Liver (tissue), 3 donors: ENCODE measurements around the gene HMGB4.

Experiments used
- EGR1 ChIP-seq, 2 donors: IDR thresholded peaks; 2 replicates each; pipeline ENCODE4 v1.6.1; 2016 to 2018; ENCODE audit warnings: antibody characterized with exemption in 2 of 2, low read depth in 2 of 2
- FOXA2 ChIP-seq: IDR thresholded peaks from 2 replicates; pipeline ENCODE4 v1.6.1; 2016; ENCODE audit warnings: antibody characterized with exemption
- GABPA ChIP-seq, 2 donors: IDR thresholded peaks in 1 of 2; conservative IDR thresholded peaks in 1 of 2; 2 replicates each; pipeline ENCODE4 v1.6.1; 2016; ENCODE audit warnings: antibody characterized with exemption in 2 of 2, mild to moderate bottlenecking in 1 of 2, moderate library complexity in 1 of 2
- JUND ChIP-seq, 2 donors: IDR thresholded peaks; 2 replicates each; pipeline ENCODE4 v1.6.1; 2016; ENCODE audit warnings: antibody characterized with exemption in 2 of 2
- NR2F2 ChIP-seq: IDR thresholded peaks from 2 replicates; pipeline ENCODE4 v1.6.1; 2016; ENCODE audit warnings: antibody characterized with exemption
- RAD21 ChIP-seq, 2 donors: IDR thresholded peaks; 2 replicates each; pipeline ENCODE4 v1.6.1; 2016; ENCODE audit warnings: antibody characterized with exemption in 2 of 2, mild to moderate bottlenecking in 2 of 2
- REST ChIP-seq: IDR thresholded peaks from 2 replicates; pipeline ENCODE4 v1.6.1; 2016; ENCODE audit warnings: antibody characterized with exemption, mild to moderate bottlenecking
- RXRA ChIP-seq, 2 donors: IDR thresholded peaks; 2 replicates each; pipeline ENCODE4 v1.6.1; 2017 to 2018; ENCODE audit warnings: antibody characterized with exemption in 2 of 2, mild to moderate bottlenecking in 1 of 2
- SP1 ChIP-seq: IDR thresholded peaks from 2 replicates; pipeline ENCODE4 v1.6.1; 2018; ENCODE audit warnings: antibody characterized with exemption, mild to moderate bottlenecking
- TAF1 ChIP-seq: conservative IDR thresholded peaks from 2 replicates; pipeline ENCODE4 v1.6.1; 2016; ENCODE audit warnings: antibody characterized with exemption, mild to moderate bottlenecking
- TF ChIP-seq, protein P1 (sequence below): fragments of 150-350 bp; IDR thresholded peaks from 2 replicates; pipeline ENCODE4 v1.5.1; 2017; ENCODE audit warnings: improper control_type of control experiment, low read depth, low read length; ENCODE audit not compliant: missing input control
- TF ChIP-seq, protein P2 (sequence below): IDR thresholded peaks from 2 replicates; pipeline ENCODE4 v1.6.1; 2016; ENCODE audit warnings: antibody characterized with exemption
- TF ChIP-seq, protein P3 (sequence below): IDR thresholded peaks from 2 replicates; pipeline ENCODE4 v1.6.1; 2016; ENCODE audit warnings: antibody characterized with exemption
- TF ChIP-seq, protein P4 (sequence below): IDR thresholded peaks from 2 replicates; pipeline ENCODE4 v1.6.1; 2016; ENCODE audit warnings: antibody characterized with exemption
- donor health status: healthy.
- donor health status: healthy.

DNA sequence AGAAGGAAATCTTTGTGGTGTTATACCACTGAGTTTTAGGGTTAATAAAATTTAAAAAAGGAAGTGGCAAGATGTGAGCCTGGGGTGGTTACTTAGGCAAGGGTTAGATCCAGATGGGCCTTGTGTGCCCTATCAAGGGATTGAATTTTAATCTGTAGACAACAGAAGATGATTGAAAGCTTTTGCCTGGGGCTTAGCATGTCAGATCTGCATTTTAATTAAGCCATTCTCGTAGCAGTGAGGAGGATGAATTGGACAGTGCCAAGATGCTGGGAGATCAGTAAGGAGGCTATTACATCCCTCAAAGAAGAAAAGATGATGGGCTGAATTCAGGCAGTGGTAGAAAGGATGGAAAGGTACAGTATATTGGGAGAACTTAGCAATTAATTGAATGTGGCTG lies 42.3 kb downstream of the HMGB4 start:
- TF ChIP-seq JUND (IDR thresholded peaks at IDR 0.05) (no peak), SP1 (no peak), REST (no peak), GABPA (IDR thresholded peaks at IDR 0.05 in 1 of 2, conservative IDR thresholded peaks at IDR 0.05 in 1 of 2) (no peak), TAF1 (no peak), FOXA2 (no peak), RXRA (IDR thresholded peaks at IDR 0.05) (no peak), NR2F2 (no peak), RAD21 (IDR thresholded peaks at IDR 0.05) (no peak), EGR1 (IDR thresholded peaks at IDR 0.05; ENCODE audit: low read depth in 2 of 2) (no peak)
- TF ChIP-seq, protein P1, sequence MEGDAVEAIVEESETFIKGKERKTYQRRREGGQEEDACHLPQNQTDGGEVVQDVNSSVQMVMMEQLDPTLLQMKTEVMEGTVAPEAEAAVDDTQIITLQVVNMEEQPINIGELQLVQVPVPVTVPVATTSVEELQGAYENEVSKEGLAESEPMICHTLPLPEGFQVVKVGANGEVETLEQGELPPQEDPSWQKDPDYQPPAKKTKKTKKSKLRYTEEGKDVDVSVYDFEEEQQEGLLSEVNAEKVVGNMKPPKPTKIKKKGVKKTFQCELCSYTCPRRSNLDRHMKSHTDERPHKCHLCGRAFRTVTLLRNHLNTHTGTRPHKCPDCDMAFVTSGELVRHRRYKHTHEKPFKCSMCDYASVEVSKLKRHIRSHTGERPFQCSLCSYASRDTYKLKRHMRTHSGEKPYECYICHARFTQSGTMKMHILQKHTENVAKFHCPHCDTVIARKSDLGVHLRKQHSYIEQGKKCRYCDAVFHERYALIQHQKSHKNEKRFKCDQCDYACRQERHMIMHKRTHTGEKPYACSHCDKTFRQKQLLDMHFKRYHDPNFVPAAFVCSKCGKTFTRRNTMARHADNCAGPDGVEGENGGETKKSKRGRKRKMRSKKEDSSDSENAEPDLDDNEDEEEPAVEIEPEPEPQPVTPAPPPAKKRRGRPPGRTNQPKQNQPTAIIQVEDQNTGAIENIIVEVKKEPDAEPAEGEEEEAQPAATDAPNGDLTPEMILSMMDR = no peak
- TF ChIP-seq, protein P2, sequence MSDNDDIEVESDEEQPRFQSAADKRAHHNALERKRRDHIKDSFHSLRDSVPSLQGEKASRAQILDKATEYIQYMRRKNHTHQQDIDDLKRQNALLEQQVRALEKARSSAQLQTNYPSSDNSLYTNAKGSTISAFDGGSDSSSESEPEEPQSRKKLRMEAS = no peak
- TF ChIP-seq, protein P3, sequence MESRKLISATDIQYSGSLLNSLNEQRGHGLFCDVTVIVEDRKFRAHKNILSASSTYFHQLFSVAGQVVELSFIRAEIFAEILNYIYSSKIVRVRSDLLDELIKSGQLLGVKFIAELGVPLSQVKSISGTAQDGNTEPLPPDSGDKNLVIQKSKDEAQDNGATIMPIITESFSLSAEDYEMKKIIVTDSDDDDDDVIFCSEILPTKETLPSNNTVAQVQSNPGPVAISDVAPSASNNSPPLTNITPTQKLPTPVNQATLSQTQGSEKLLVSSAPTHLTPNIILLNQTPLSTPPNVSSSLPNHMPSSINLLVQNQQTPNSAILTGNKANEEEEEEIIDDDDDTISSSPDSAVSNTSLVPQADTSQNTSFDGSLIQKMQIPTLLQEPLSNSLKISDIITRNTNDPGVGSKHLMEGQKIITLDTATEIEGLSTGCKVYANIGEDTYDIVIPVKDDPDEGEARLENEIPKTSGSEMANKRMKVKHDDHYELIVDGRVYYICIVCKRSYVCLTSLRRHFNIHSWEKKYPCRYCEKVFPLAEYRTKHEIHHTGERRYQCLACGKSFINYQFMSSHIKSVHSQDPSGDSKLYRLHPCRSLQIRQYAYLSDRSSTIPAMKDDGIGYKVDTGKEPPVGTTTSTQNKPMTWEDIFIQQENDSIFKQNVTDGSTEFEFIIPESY = no peak
- TF ChIP-seq, protein P4, sequence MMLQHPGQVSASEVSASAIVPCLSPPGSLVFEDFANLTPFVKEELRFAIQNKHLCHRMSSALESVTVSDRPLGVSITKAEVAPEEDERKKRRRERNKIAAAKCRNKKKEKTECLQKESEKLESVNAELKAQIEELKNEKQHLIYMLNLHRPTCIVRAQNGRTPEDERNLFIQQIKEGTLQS = no peak
